MCF 10A (cell line): ENCODE measurements around the gene TEAD3. TPM values are rescaled to one million over a fixed set of nuclear protein-coding genes. Genes with fewer than 3 reads are reported as not detected.

ENCODE experiments used
- BruUV-seq: library from RNA; stranded (reverse); fragments of 400-500 nt; replicated peaks from 2 replicates; lab custom pipeline; 2021; lab: Mats Ljungman, UMichigan
- CTCF ChIA-PET: fragments of 300-600 bp; sonication (Branson Sonifier 250); formaldehyde crosslinking; extraction: SDS; loops from one replicate; lab custom pipeline; 2021; ENCODE audit warnings: antibody characterized with exemption, inconsistent platforms; lab: Yijun Ruan, JAX
- POLR2A ChIA-PET: fragments of 300-600, 350-650 bp; sonication (Branson Sonifier 250); formaldehyde crosslinking; extraction: SDS; loops from one replicate; lab custom pipeline; 2020; ENCODE audit warnings: antibody characterized with exemption, inconsistent platforms; lab: Yijun Ruan, JAX
- DNase-seq: peaks from one replicate; pipeline ENCODE4 v3.0.0-alpha.2; 2018; ENCODE audit not compliant: unreplicated experiment
- H3K27ac Mint-ChIP-seq: one replicate; pipeline ENCODE4 v1.8.0; 2022; ENCODE audit warnings: mild to moderate bottlenecking, low read depth, mixed read lengths; ENCODE audit not compliant: unreplicated experiment
- H3K27me3 Mint-ChIP-seq: one replicate; pipeline ENCODE4 v1.8.0; 2022; ENCODE audit warnings: mixed read lengths; ENCODE audit not compliant: insufficient read depth, unreplicated experiment
- H3K36me3 Mint-ChIP-seq: one replicate; pipeline ENCODE4 v1.8.0; 2022; ENCODE audit warnings: mild to moderate bottlenecking, moderate library complexity, mixed read lengths; ENCODE audit not compliant: insufficient read depth, unreplicated experiment
- H3K4me1 Mint-ChIP-seq: one replicate; pipeline ENCODE4 v1.8.0; 2022; ENCODE audit warnings: mixed read lengths; ENCODE audit not compliant: insufficient read depth, unreplicated experiment
- H3K4me3 Mint-ChIP-seq: one replicate; pipeline ENCODE4 v1.8.0; 2022; ENCODE audit warnings: mild to moderate bottlenecking, moderate library complexity, mixed read lengths; ENCODE audit not compliant: unreplicated experiment
- H3K9me3 Mint-ChIP-seq: one replicate; pipeline ENCODE4 v1.8.0; 2022; ENCODE audit warnings: mixed read lengths; ENCODE audit not compliant: unreplicated experiment
- intact Hi-C: fragments of 100-400 bp; cut with micrococcal nuclease; formaldehyde crosslinking; loops from 2 replicates; pipeline ENCODE4 v1.14.1; 2022
- total RNA-seq: library from RNA; stranded (reverse); gene quantifications from 2 replicates; pipeline ENCODE4 v1.2.3, GENCODE V29; 2022
- TF ChIP-seq, protein P1 (sequence below): fragments of 200-600 bp; IDR thresholded peaks from one replicate; pipeline ENCODE4 v1.8.0; 2022; ENCODE audit warnings: antibody characterized with exemption, mild to moderate bottlenecking; ENCODE audit not compliant: unreplicated experiment

Gene TEAD3
- total RNA-seq, 1 experiment from 2014 or later: 11.1 TPM

- H3K27me3 Mint-ChIP-seq: no peaks in the 10 kb centered on the region
- no peaks in the 10 kb centered on the region for H3K4me1 Mint-ChIP-seq
- no peak for DNase-seq
- BruUV-seq: no TSS peak
- POLR2A ChIA-PET: interaction anchor here (0.7 kb wide), 1 partner anchor 69 kb away, joined by 3 read pairs; no protein-coding TSS in a partner anchor
- no peak overlapping the region for H3K27ac Mint-ChIP-seq
- no peaks in the 10 kb centered on the region for H3K9me3 Mint-ChIP-seq
- CTCF ChIA-PET: interaction anchor here (1.9 kb wide), 1 partner anchor 21 kb away, joined by 8 read pairs; no protein-coding TSS in a partner anchor
- intact Hi-C loops: no loop called here
- TF ChIP-seq, protein P1, sequence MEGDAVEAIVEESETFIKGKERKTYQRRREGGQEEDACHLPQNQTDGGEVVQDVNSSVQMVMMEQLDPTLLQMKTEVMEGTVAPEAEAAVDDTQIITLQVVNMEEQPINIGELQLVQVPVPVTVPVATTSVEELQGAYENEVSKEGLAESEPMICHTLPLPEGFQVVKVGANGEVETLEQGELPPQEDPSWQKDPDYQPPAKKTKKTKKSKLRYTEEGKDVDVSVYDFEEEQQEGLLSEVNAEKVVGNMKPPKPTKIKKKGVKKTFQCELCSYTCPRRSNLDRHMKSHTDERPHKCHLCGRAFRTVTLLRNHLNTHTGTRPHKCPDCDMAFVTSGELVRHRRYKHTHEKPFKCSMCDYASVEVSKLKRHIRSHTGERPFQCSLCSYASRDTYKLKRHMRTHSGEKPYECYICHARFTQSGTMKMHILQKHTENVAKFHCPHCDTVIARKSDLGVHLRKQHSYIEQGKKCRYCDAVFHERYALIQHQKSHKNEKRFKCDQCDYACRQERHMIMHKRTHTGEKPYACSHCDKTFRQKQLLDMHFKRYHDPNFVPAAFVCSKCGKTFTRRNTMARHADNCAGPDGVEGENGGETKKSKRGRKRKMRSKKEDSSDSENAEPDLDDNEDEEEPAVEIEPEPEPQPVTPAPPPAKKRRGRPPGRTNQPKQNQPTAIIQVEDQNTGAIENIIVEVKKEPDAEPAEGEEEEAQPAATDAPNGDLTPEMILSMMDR: no peak
- H3K36me3 Mint-ChIP-seq: peaks cover 13% of the 10 kb centered on the region
- H3K4me3 Mint-ChIP-seq: no peak overlapping the region
These were observed 68.3 kb downstream of the TEAD3 start for GRCh38 chr6:35428421-35429149.

GRCh38 chr6:35427851-35428321, 69.0 kb downstream of the TEAD3 start:
- H3K27ac Mint-ChIP-seq: no peak overlapping the region
- intact Hi-C loops: no loop called here
- no TSS peak for BruUV-seq
- peaks cover 13% of the 10 kb centered on the region for H3K36me3 Mint-ChIP-seq
- no peaks in the 10 kb centered on the region for H3K4me1 Mint-ChIP-seq
- ChIA-PET CTCF (interaction anchor here (0.6 to 1.0 kb wide), 2 partner anchors 13 to 23 kb away, joined by 3 to 4 read pairs; no protein-coding TSS in a partner anchor), POLR2A (no interaction called here)
- no peaks in the 10 kb centered on the region for H3K27me3 Mint-ChIP-seq
- TF ChIP-seq, protein P1: no peak
- H3K9me3 Mint-ChIP-seq: no peaks in the 10 kb centered on the region
- H3K4me3 Mint-ChIP-seq: no peak overlapping the region
- peak; percentile 24 for DNase-seq

- H3K36me3 Mint-ChIP-seq: peaks cover 13% of the 10 kb centered on the region
- BruUV-seq: no TSS peak
- no peak overlapping the region for H3K27ac Mint-ChIP-seq
- no peak for DNase-seq
- intact Hi-C loops: no loop called here
- no peaks in the 10 kb centered on the region for H3K4me1 Mint-ChIP-seq
- no peaks in the 10 kb centered on the region for H3K27me3 Mint-ChIP-seq
- POLR2A ChIA-PET: no interaction called here
- no peak overlapping the region for H3K4me3 Mint-ChIP-seq
- CTCF ChIA-PET: interaction anchor here (0.6 to 1.0 kb wide), 2 partner anchors 13 to 23 kb away, joined by 3 to 4 read pairs; no protein-coding TSS in a partner anchor
- TF ChIP-seq, protein P1: no peak
- no peaks in the 10 kb centered on the region for H3K9me3 Mint-ChIP-seq
These were observed 69.4 kb downstream of the TEAD3 start for GRCh38 chr6:35427435-35427834.

DNA sequence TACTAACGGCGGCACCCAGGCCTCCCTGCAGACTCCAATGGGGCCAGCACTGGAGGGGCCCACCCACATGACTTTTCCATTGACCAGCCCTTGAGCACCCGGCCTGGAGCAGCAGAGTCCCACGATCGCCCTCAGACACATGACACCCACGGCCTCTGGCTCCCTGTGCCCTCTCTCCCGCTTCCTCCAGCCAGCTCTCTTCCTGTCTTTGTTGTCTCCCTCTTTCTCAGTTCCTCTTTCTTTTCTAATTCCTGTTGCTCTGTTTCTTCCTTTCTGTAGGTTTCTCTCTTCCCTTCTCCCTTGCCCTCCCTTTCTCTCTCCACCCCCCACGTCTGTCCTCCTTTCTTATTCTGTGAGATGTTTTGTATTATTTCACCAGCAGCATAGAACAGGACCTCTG, 70.8 kb downstream of the TEAD3 start:
- no peaks in the 10 kb centered on the region for H3K9me3 Mint-ChIP-seq
- H3K4me1 Mint-ChIP-seq: no peaks in the 10 kb centered on the region
- H3K4me3 Mint-ChIP-seq: no peak overlapping the region
- TF ChIP-seq, protein P1: no peak
- no peaks in the 10 kb centered on the region for H3K27me3 Mint-ChIP-seq
- no TSS peak for BruUV-seq
- H3K27ac Mint-ChIP-seq: no peak overlapping the region
- intact Hi-C loops: no loop called here
- ChIA-PET CTCF (no interaction called here), POLR2A (no interaction called here)
- H3K36me3 Mint-ChIP-seq: peaks cover 18% of the 10 kb centered on the region
- DNase-seq: no peak
